A673 (cell line): ENCODE results near the gene SSBP4.

Source experiments
- CTCF ChIP-seq: fragments of 300-800, 200-600 bp; sonication (generic); conservative IDR thresholded peaks from 2 replicates; pipeline ENCODE4 v1.5.1; 2017; ENCODE audit warnings: low read depth, mild to moderate bottlenecking, antibody characterized with exemption, low read length, moderate library complexity, mixed read lengths
- EZH2 ChIP-seq: fragments of 200-600 bp; sonication (generic); IDR thresholded peaks from 2 replicates; pipeline ENCODE4 v1.6.1; 2017; ENCODE audit warnings: borderline replicate concordance, low read depth, mild to moderate bottlenecking, mixed read lengths, antibody characterized with exemption, low read length; ENCODE audit not compliant: poor library complexity, severe bottlenecking

- TF ChIP-seq CTCF (no peak), EZH2 (no peak)
Measured at GRCh38 chr19:18453269-18454024, 34.2 kb downstream of the SSBP4 start.
